GM13976 (cell line): ENCODE measurements around the gene RPE.

ENCODE experiments used
- DNase-seq: peaks from one replicate; pipeline ENCODE4 v3.0.0; 2012; ENCODE audit warnings: low spot score
- CTCF ChIP-seq: IDR thresholded peaks from 2 replicates; pipeline ENCODE4 v1.5.1; 2012; ENCODE audit warnings: borderline replicate concordance, mild to moderate bottlenecking; ENCODE audit not compliant: insufficient read depth; ENCODE audit errors: extremely low read depth, missing control alignments, control extremely low read depth
- in situ Hi-C: fragments of 300-500 bp; cut with MboI; formaldehyde crosslinking; loops from one replicate; pipeline ENCODE4 v1.12.0; 2022; ENCODE audit warnings: low sequenced_read_pairs, mixed read lengths, inconsistent platforms; ENCODE audit not compliant: unreplicated experiment

Gene RPE

GRCh38 chr2:209993968-209994367 lies 8.5 kb upstream of the RPE start:
- DNase-seq = no peak
- in situ Hi-C loops = no loop called here

GRCh38 chr2:209998596-209998995 lies 3.8 kb upstream of the RPE start:
- in situ Hi-C loops = no loop called here
- no peak for TF ChIP-seq CTCF
- no peak for DNase-seq

More at GRCh38 chr2:209993968-209994367, 8.5 kb upstream of the RPE start:
- TF ChIP-seq CTCF = no peak

GRCh38 chr2:210000464-210001324 lies 1.7 kb upstream of the RPE start:
- no peak for DNase-seq
- TF ChIP-seq CTCF = no peak
- in situ Hi-C loops = no loop called here

- in situ Hi-C loops = no loop called here
- no peak for TF ChIP-seq CTCF
- DNase-seq = no peak
These were observed 921 bp downstream of the RPE start for GRCh38 chr2:210003359-210003758.

- no peak for TF ChIP-seq CTCF
- in situ Hi-C loops = no loop called here
- no peak for DNase-seq
These were observed 2.4 kb downstream of the RPE start for GRCh38 chr2:210004881-210005280.

GRCh38 chr2:210007895-210008294 lies 5.5 kb downstream of the RPE start:
- no peak for TF ChIP-seq CTCF
- DNase-seq = no peak
- in situ Hi-C loops = no loop called here
